Type B pancreatic cell (in vitro differentiated cells): ENCODE measurements around the gene AK9. TPM values are rescaled to one million over a fixed set of nuclear protein-coding genes. Genes with fewer than 3 reads are reported as not detected.

ENCODE experiments used
- DNase-seq: peaks from one replicate; pipeline ENCODE4 v3.0.0; 2021; ENCODE audit warnings: mixed read lengths; ENCODE audit not compliant: unreplicated experiment; ENCODE audit errors: extremely low spot score
- H3K27ac Mint-ChIP-seq: 2 replicates; pipeline ENCODE4 v1.8.0; 2021; ENCODE audit warnings: mild to moderate bottlenecking, mixed read lengths
- H3K27me3 Mint-ChIP-seq: 2 replicates; pipeline ENCODE4 v1.8.0; 2021; ENCODE audit warnings: mixed read lengths
- H3K36me3 Mint-ChIP-seq: 2 replicates; pipeline ENCODE4 v1.8.0; 2021; ENCODE audit warnings: mixed read lengths
- H3K4me1 Mint-ChIP-seq: one replicate; pipeline ENCODE4 v1.8.0; 2021; ENCODE audit warnings: mixed read lengths; ENCODE audit not compliant: unreplicated experiment
- H3K4me3 Mint-ChIP-seq: 2 replicates; pipeline ENCODE4 v1.8.0; 2021; ENCODE audit warnings: mild to moderate bottlenecking, mixed read lengths
- H3K9me3 Mint-ChIP-seq: 2 replicates; pipeline ENCODE4 v1.8.0; 2021; ENCODE audit warnings: mixed read lengths
- total RNA-seq: library from RNA; stranded (reverse); gene quantifications from 2 replicates; pipeline ENCODE4 v1.2.1, GENCODE V29; 2021; ENCODE audit warnings: low replicate concordance
- TF ChIP-seq, protein P1 (sequence below): fragments of 200-600 bp; sonication (generic); conservative IDR thresholded peaks from 2 replicates; pipeline ENCODE4 v1.5.0; 2021; ENCODE audit warnings: antibody characterized with exemption, mild to moderate bottlenecking

AK9 gene
- total RNA-seq, 1 donor from 2014 or later: 8.1 TPM

DNA sequence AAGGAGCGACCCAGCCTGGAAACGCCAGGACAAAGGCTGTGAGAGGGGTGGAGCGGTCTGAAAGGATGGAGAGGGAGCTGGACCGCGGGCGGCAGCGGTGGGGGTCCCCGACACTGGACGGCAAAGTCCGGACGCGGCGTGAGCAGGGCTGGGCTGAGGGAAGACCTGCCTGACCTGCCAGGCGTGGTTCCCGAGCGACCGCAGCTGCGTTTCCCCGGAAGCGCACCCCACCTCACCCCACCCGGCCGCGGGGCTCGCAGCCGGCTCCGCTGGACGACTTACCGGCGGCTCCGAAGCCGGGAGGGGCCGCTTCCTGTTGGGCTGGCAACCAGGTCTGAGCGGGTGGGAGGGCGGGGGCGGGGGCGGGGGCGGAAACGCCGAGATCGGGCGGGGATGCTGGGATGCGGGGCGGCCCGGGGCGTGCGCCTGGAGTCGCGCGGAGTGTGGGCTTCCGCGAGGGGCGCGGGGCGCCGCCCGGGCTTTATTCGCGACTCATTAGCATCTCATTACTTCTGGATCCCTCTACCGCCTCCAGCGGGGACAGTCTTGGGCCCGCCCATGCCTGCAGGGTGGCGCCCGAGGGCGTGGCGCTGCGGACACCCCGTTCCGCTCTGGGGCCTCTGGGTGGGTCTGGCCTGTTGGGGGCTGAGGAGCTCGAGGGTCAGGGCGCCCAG, 235.4 kb downstream of the AK9 start, which contains the start of gene MICAL1:
MICAL1 (minus strand) TSS at position 336 of the 674 bp plus-strand sequence. CDS start 1,576 bp downstream, outside the sequence.
- no peaks in the 10 kb centered on the region for H3K27me3 Mint-ChIP-seq
- peaks cover 23% of the 10 kb centered on the region for H3K4me1 Mint-ChIP-seq
- peak within 1 kb of the TSS; percentile 56 for H3K27ac Mint-ChIP-seq
- no peak for DNase-seq
- no peaks in the 10 kb centered on the region for H3K9me3 Mint-ChIP-seq
- peaks cover 3% of the 10 kb centered on the region for H3K36me3 Mint-ChIP-seq
- peak within 1 kb of the TSS; percentile 96 for H3K4me3 Mint-ChIP-seq
- TF ChIP-seq, protein P1, sequence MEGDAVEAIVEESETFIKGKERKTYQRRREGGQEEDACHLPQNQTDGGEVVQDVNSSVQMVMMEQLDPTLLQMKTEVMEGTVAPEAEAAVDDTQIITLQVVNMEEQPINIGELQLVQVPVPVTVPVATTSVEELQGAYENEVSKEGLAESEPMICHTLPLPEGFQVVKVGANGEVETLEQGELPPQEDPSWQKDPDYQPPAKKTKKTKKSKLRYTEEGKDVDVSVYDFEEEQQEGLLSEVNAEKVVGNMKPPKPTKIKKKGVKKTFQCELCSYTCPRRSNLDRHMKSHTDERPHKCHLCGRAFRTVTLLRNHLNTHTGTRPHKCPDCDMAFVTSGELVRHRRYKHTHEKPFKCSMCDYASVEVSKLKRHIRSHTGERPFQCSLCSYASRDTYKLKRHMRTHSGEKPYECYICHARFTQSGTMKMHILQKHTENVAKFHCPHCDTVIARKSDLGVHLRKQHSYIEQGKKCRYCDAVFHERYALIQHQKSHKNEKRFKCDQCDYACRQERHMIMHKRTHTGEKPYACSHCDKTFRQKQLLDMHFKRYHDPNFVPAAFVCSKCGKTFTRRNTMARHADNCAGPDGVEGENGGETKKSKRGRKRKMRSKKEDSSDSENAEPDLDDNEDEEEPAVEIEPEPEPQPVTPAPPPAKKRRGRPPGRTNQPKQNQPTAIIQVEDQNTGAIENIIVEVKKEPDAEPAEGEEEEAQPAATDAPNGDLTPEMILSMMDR: peak; percentile 62

DNA sequence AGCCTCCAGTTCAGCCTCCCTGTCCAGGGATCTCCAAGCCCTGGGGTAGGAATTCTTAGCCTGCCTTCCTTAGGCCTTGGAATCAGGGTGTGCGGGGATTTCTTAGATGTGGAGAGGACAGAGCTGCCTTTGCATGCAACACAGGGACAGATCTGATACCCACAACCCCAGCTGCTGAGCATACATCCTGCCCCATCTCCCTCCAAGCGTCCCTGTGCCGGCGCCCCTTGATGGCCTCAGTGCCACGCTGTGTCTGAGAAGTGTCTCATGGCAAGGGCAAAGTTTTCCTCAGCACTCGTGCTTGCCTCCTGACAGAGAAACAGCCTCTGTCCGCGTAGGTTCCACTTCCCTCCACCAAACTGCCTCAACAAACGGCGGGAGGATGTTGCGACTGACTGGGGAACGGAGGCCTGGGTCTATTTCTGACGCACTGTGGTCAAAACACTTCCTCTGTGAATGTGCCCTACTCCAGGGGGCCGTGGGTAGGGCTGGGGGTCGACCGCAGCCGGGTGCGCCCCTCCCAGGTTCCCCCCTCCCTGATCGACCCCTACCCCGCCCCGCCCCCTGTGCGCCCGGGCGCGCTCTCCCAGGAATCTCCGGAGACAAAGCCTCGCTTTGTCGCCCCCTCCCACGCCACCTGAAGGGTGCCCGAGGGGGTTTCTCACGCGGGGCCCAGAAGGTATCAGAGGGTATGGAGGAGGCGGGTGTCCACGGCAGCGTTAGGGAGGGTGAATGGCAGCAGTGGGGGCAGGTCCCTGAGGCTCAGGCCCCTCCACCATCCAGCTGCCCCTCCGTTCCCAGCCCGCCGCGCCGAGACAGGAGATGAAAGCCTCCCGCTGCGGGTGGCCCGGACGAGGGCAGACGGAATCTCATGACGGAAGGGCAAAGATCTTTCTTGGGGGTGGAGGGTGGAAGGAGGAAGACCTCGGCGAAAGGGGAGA, 236.2 kb downstream of the AK9 start:
- no peaks in the 10 kb centered on the region for H3K27me3 Mint-ChIP-seq
- TF ChIP-seq, protein P1: peak; percentile 13
- peak overlapping the region; percentile 96 for H3K4me3 Mint-ChIP-seq
- H3K27ac Mint-ChIP-seq: peak overlapping the region; percentile 41
- H3K36me3 Mint-ChIP-seq: peaks cover 3% of the 10 kb centered on the region
- no peaks in the 10 kb centered on the region for H3K9me3 Mint-ChIP-seq
- no peak for DNase-seq
- peaks cover 23% of the 10 kb centered on the region for H3K4me1 Mint-ChIP-seq

DNA sequence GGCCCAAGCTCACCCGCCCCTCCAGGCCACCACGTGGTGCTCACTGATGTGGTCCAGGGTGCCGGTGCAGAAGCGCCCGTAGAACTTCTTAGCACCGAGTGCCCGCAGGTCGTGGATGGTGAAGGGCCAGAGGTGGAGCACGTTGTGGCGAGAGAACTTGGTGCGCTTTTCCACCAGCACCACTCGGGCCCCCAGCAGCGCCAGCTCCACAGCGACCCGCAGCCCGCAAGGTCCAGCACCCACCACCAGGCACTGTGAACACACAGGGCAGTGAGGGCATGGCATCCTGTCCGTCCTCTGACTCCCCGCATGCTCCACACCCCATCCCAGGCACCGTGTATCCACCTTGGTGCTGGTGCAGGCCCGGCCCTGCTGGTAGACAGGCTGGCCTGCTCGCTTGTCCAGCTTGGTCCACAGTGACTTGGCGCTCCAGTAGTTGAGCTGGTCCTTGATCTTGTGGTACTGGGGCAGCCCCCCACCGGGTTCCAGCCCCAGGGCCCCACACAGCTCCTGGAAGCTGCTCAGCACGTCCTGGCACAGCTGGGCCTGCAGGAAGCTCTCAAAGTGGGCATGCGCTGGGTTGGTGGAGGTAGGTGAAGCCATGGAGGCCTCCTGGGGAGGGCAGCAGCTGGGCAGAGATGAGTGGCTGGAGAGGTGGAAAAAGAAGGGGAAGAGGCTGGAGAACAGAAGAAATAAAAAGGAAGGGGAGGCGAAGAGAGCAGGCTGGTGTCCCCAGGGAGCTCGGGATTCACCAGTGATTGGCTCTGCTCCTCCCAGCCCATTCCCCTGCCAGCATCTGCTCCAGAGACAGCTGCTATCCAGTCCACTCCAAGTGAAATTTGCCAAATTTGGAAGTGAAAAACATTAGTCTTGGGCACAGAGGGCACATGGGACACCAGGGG, 237.2 kb downstream of the AK9 start:
- peaks cover 3% of the 10 kb centered on the region for H3K36me3 Mint-ChIP-seq
- no peaks in the 10 kb centered on the region for H3K27me3 Mint-ChIP-seq
- H3K4me1 Mint-ChIP-seq: peaks cover 23% of the 10 kb centered on the region
- H3K9me3 Mint-ChIP-seq: no peaks in the 10 kb centered on the region
- TF ChIP-seq, protein P1: no peak
- H3K27ac Mint-ChIP-seq: no peak overlapping the region
- peak overlapping the region; percentile 77 for H3K4me3 Mint-ChIP-seq
- no peak for DNase-seq

DNA sequence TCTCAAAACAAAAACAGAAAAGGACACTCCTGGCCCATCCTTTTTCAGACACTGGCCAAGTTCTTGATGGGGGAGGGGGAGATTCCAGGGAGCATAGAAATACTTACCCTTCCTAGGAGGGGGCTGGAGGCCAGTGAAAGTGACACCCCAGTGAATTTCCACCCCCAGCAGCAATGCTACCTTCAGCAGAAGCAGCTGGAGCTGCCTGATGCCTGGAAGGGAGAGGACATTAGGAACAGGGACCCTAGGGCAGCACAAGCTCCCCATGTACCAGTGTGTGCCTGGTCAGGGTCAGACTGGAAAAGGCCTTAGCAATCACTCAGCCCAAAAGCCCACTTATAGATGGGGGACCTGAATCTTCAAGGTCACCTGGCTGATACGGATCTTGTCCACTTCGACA, 237.8 kb downstream of the AK9 start:
- peaks cover 3% of the 10 kb centered on the region for H3K36me3 Mint-ChIP-seq
- no peaks in the 10 kb centered on the region for H3K27me3 Mint-ChIP-seq
- H3K9me3 Mint-ChIP-seq: no peaks in the 10 kb centered on the region
- no peak for DNase-seq
- peaks cover 23% of the 10 kb centered on the region for H3K4me1 Mint-ChIP-seq
- H3K27ac Mint-ChIP-seq: no peak overlapping the region
- H3K4me3 Mint-ChIP-seq: no peak overlapping the region
- TF ChIP-seq, protein P1: no peak

DNA sequence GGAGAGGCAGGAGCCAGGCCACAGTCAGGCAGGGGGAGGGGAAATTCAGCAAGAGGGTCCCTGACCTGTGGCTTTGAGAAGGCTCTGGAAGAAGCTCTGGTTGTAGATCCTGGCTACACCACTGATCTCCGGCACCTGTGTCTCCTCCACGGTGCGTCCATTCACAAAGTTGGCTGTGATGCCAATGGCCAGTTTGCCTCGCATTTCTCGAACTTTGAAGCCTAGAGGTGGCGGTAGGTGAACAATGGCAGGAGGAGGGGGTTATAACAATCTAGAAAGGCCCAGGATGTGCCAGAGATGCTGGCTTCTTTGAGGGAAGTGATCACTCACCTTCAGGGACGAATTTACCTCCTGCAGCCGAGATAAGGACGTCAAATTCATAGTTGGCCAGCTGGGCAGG, 238.8 kb downstream of the AK9 start:
- no peaks in the 10 kb centered on the region for H3K9me3 Mint-ChIP-seq
- peaks cover 18% of the 10 kb centered on the region for H3K4me1 Mint-ChIP-seq
- no peak for DNase-seq
- H3K27ac Mint-ChIP-seq: peak overlapping the region; percentile 48
- TF ChIP-seq, protein P1: no peak
- peak overlapping the region; percentile 49 for H3K4me3 Mint-ChIP-seq
- H3K27me3 Mint-ChIP-seq: no peaks in the 10 kb centered on the region
- peaks cover 3% of the 10 kb centered on the region for H3K36me3 Mint-ChIP-seq
